HG03457 (cell line): ENCODE results near the gene ANKRD7.

ENCODE experiments used
- ATAC-seq: cut with Tn5 transposase; IDR thresholded peaks from one replicate; pipeline ENCODE4 v1.9.1; 2021; ENCODE audit warnings: moderate number of reproducible peaks; ENCODE audit not compliant: unreplicated experiment

ANKRD7 gene

GRCh38 chr7:118224521-118224920 lies at the start of gene ANKRD7:
ANKRD7 (plus strand) TSS chr7:118224704; CDS start chr7:118224831, 127 bp downstream.
- ATAC-seq = no peak

GRCh38 chr7:118175740-118176139 lies 48.8 kb upstream of the ANKRD7 start:
- no peak for ATAC-seq

GRCh38 chr7:118179191-118179590 lies 45.3 kb upstream of the ANKRD7 start:
- ATAC-seq = no peak

- no peak for ATAC-seq
These were observed 41.7 kb upstream of the ANKRD7 start for GRCh38 chr7:118182593-118183427.

- ATAC-seq = peak; percentile 0
These were observed 41.1 kb upstream of the ANKRD7 start for GRCh38 chr7:118183428-118183785.

GRCh38 chr7:118183786-118184564 lies 40.5 kb upstream of the ANKRD7 start, which contains the start of gene LSM8:
LSM8 (plus strand) TSS chr7:118184164; CDS start chr7:118184224, 60 bp downstream.
- peak; percentile 97 for ATAC-seq

- ATAC-seq = no peak
These were observed 40.0 kb upstream of the ANKRD7 start for GRCh38 chr7:118184565-118184940.

- ATAC-seq = no peak
These were observed 39.2 kb upstream of the ANKRD7 start for GRCh38 chr7:118185163-118185860.

GRCh38 chr7:118186501-118186900 lies 38.0 kb upstream of the ANKRD7 start:
- ATAC-seq = no peak

- ATAC-seq = no peak
These were observed 29.9 kb upstream of the ANKRD7 start for GRCh38 chr7:118194571-118194970.

- ATAC-seq = peak; percentile 73
These were observed 28.5 kb upstream of the ANKRD7 start for GRCh38 chr7:118195837-118196474.

GRCh38 chr7:118202061-118202460 lies 22.4 kb upstream of the ANKRD7 start:
- no peak for ATAC-seq

GRCh38 chr7:118214051-118214832 lies 10.3 kb upstream of the ANKRD7 start:
- peak; percentile 97 for ATAC-seq

GRCh38 chr7:118214833-118215182 lies 9.7 kb upstream of the ANKRD7 start:
- peak; percentile 9 for ATAC-seq

- no peak for ATAC-seq
These were observed 7.3 kb upstream of the ANKRD7 start for GRCh38 chr7:118217210-118217619.

GRCh38 chr7:118218413-118219156 lies 5.9 kb upstream of the ANKRD7 start:
- ATAC-seq = no peak

- ATAC-seq = no peak
These were observed 5.4 kb upstream of the ANKRD7 start for GRCh38 chr7:118219157-118219512.

- no peak for ATAC-seq
These were observed 3.9 kb upstream of the ANKRD7 start for GRCh38 chr7:118220583-118220982.

GRCh38 chr7:118222591-118222990 lies 1.9 kb upstream of the ANKRD7 start:
- ATAC-seq = no peak

GRCh38 chr7:118232837-118233236 lies 8.3 kb downstream of the ANKRD7 start:
- no peak for ATAC-seq
